Jurkat, Clone E6-1 (cell line): ENCODE data around the gene DCBLD1.

Source experiments
- DNase-seq: peaks from one replicate; pipeline ENCODE4 v3.0.0-alpha.2; 2011; ENCODE audit warnings: low read depth, low spot score
- H3K4me3 ChIP-seq: 2 replicates; pipeline ENCODE4 v1.5.1; 2011; ENCODE audit warnings: mild to moderate bottlenecking, low read length, control low read depth, moderate library complexity

DCBLD1 gene

GRCh38 chr6:117547688-117548621 lies 65.5 kb downstream of the DCBLD1 start:
- DNase-seq, result peak; percentile 73
- H3K4me3 ChIP-seq, result peak overlapping the region; percentile 28

GRCh38 chr6:117548797-117549301 lies 66.4 kb downstream of the DCBLD1 start:
- DNase-seq, result peak; percentile 51
- H3K4me3 ChIP-seq, result peak overlapping the region; percentile 17; the same call in 1 of the 2 replicates

DNA sequence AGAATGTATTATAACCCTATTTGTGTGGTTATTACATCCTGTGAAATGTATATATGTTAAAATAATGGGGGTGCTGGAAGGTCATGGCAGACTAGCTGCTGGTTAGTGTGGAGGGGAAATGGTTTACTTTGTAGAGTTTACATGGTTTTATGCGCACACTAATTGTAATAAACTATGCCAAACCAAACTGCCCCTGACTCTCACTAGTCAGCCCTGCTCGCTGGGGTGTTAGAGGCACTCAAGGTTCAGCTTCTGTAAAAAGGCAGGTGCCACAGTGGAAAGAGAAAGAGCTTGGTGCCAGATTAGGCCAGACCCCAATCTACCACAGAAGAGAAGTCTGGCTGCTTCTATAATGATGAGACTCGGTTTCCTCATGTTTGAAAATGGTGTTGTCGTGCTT lies 67.1 kb downstream of the DCBLD1 start:
- DNase-seq, result peak; percentile 54
- H3K4me3 ChIP-seq, result no peak overlapping the region

- H3K4me3 ChIP-seq, result no peak overlapping the region
- DNase-seq, result no peak
Observed at GRCh38 chr6:117550078-117550600, 67.7 kb downstream of the DCBLD1 start.

GRCh38 chr6:117550618-117551242 lies 68.3 kb downstream of the DCBLD1 start:
- DNase-seq, result no peak
- no peak overlapping the region for H3K4me3 ChIP-seq

DNA sequence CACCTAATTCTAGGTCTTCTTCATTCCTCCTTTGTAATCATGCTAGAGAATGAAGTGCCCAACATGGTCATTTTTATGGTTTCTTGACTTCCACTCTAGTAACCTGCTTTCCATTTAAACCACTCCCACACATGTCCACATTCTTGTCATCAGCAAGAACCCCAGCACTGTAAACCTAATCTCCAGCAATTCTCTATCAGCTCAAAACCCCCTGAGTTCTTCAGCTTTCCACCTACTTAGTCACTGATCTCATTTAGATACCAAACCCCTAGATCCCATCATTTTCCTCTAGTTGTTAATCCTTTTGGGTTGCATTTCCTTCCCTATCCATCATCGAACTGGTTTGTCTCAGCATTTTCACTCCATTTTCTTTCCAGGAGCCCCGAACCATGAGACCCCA lies 70.1 kb downstream of the DCBLD1 start:
- no peak overlapping the region for H3K4me3 ChIP-seq
- no peak for DNase-seq

DNA sequence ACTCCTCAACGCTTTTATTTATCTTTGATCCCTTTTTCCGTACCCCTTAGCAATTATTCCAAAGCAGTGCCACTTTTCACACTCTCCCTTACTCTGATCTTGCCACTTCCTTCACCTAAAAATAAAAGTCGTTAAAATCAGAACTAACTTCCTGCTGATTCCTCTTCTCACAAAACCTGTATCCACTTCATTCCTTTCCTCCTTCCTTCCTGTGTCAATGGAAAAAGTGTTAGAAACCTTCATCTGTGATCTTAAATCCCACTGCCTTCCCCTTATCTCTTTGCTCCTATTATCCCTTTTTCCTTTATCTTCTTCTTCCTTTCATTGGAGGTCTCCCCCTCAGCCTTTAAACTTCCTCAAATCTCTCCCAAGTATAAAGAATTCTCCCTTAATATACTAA lies 70.7 kb downstream of the DCBLD1 start:
- H3K4me3 ChIP-seq, result no peak overlapping the region
- no peak for DNase-seq

DNA sequence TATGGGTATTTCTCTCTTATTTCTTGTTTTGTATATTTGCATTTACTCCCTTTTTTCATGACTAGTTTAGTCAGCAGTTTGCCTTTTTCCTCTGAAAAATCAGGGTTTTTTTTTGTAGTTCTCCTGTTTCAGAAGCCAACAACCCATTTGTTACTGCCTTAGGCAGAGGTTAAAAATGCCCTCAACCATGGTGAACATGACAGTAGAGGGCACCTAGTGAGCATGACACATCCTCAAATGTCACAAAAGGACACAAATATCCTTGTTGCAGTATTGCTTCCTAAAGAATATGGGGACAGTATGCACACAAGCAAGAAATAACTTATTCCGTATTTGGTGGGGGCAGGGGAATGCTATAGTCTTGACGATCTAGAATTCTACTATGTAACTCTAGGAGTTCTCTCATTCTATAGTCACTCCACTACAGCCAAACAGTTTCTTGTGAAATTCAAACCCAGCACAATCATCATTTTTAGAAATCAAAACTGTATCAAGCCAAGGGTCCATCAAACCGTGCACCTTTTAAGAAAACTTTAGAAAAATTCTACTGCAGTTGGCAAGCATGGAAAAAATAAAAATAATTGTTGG lies 72.9 kb downstream of the DCBLD1 start:
- H3K4me3 ChIP-seq, result no peak overlapping the region
- DNase-seq, result no peak

DNA sequence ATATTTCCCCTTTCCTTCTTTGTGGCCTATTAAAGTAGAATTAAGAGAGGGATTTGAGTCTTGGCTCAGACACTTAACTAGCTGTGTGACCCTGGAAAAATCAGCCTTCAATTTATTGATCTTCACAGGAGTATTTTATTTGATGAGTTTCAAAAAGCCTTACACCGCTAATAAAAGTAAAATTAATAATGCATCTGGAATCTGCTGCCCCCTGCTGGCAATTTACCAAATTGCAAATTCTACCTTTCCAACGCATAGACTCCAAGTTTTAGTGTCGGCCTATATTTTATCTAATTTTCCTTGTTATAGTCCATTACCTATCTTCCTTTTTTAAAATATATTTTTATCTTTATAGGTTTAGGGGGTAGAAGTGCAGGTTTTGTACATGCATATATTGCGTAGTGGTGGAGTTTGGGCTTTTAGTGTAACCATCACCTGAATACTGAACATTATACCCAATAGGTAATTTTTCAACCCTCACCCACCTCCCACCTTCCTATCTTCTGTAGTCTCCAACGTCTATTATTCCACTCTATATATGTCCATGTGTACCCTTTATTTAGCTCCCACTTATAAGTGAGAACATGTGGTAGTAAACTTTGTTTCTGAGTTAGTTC lies 73.5 kb downstream of the DCBLD1 start:
- no peak for DNase-seq

GRCh38 chr6:117557951-117558350 lies 75.5 kb downstream of the DCBLD1 start:
- no peak for DNase-seq
- no peak overlapping the region for H3K4me3 ChIP-seq

More for the DNA sequence above, 73.5 kb downstream of the DCBLD1 start:
- no peak overlapping the region for H3K4me3 ChIP-seq

DNA sequence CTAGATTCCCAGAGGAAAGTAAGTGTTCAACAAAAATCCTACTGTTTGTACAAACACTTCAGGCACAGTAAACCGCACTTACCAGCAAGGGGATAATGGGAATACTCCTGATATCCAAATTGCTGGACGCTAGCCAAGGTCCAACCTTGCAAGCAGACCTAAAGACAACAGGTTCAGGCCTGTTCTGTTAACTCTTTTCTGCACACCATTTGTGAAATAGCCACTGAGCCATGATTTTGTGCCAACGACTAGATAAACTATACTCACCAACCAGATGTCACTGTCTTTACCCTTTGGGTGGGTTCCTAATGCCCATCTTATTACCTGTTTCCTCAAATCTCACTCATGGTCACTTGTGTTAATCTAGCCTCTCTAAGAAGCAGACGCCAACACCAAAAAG lies 76.3 kb downstream of the DCBLD1 start:
- H3K4me3 ChIP-seq, result no peak overlapping the region
- no peak for DNase-seq

DNA sequence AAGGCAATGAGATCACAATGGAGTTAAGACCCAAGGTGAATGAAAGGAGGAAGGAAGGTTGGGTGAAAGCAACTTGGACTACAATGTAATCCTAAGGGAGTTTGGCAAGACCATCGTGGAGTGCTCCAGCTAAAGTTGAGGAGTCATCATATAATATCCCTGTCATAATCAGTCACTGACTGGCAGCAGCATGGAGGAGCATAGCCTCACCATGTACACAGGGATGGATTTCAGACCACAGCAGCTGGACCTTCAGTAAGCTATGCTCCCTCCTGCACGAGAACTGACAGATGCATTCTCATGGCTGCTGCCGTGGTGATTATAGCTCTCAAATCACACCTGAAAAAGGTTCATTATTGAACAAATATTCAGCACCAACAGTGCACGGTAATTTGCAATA lies 76.8 kb downstream of the DCBLD1 start:
- no peak overlapping the region for H3K4me3 ChIP-seq
- no peak for DNase-seq

DNA sequence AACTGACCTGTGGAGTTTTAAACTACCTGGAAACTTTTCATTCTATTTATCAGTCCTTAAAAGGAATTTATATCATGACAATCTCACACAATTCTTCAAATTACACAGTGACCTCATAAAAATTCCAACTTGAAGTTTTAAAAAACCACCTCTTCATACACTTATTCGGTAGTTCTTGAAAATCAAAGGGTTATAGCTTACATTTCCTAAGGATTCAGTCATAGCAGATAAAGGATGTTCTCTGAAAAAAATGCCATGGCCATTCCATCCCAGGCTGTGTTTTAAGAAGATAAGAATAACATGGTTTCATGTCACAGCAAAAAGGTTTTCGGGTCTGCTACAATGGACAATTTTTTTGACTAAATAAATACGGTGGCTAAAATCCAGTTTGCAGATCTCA lies 78.7 kb downstream of the DCBLD1 start:
- no peak for DNase-seq

GRCh38 chr6:117564681-117565080 lies 82.2 kb downstream of the DCBLD1 start:
- no peak overlapping the region for H3K4me3 ChIP-seq
- no peak for DNase-seq

More for the DNA sequence above, 78.7 kb downstream of the DCBLD1 start:
- no peak overlapping the region for H3K4me3 ChIP-seq

GRCh38 chr6:117568247-117568646 lies 85.8 kb downstream of the DCBLD1 start:
- no peak for DNase-seq
- H3K4me3 ChIP-seq, result no peak overlapping the region

DNA sequence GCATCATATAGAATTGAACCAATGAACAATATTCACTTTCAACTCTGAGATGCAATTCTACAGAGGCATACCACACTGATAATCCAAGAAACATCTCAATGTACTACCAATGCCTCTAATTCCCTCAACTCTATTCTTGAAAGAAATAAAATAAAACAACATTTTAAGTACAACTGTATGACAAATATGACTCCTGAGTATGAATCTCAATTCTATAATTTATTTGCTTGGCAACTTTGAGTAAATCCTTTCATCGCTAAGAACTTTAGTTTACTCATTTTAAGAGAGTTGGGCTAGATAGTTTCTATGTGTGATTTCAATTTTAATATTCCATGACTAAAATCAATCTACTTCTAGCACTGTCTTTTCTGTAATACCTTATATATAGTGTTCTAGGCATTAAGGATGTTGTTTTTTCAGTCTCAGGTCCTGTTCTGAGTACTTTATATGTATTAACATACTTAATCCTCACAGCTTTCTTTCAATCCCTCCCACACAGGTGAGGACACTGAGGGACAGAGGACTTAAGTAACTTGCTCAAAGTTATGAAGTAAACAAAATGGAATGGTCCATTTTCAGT lies 86.4 kb downstream of the DCBLD1 start:
- H3K4me3 ChIP-seq, result no peak overlapping the region
- no peak for DNase-seq

DNA sequence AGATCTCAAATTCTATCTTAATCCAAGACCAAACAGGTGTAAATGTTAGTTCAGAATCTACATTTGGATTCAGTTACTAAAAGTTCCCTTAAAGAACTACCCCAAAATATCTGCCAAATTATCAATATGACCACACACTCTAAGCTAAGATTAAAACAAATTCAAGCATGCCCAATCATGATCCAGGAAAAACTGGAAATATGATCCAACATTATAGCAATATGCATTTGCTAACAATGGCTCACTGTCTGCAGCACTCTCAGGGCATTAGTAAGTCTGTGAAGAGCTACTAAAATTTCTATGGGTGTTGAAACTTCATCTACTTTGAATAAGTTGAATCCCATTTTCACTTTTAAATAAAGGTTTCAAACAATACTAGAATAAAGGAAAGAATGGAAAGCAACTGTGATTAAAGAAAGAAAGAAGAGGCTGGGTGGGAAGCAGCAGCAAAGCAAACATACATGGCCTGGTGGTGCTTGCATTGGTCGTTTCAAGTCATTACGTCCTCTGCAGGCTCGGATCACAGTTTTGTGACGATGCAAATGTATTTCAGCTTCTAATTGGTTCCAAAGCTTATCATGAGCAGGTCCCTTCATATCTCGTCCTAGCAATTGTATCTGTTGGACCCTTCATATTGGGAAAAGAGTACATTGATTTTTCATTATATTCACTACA lies 90.7 kb downstream of the DCBLD1 start:
- no peak for DNase-seq
- H3K4me3 ChIP-seq, result no peak overlapping the region

DNA sequence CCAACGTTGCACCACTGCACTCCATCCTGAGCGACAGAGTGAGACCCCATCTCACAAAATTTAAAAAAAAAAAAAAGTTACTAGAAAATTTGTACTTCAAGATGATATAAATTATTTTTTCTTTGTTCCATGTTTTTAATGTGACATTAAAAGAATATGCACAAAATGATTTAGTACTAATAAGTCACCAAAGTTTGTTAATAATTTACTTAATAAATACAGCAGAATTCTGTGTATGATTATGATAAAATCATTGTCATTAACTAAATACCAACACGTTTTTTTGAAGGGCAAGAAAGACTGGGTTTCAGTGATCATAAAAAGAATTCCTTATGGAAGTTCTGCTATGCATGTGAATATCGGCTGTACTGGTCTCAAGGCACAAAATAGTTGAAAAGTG lies 91.7 kb downstream of the DCBLD1 start:
- no peak for DNase-seq

More for the DNA sequence above, 91.7 kb downstream of the DCBLD1 start:
- H3K4me3 ChIP-seq, result no peak overlapping the region
